ENCODE measurements around the gene DAB2IP. TPM values are rescaled to one million over a fixed set of nuclear protein-coding genes. Genes with fewer than 3 reads are reported as not detected.

The DAB2IP gene
- total RNA-seq, 4 donors from 2014 or later, result 19.2 to 45.4 (median 34.8) TPM

- ATAC-seq (ENCODE audit: low FRiP score) (no peak), DNase-seq (ENCODE audit: low spot score) (no peak)
- no peak for TF ChIP-seq CTCF (IDR thresholded peaks at IDR 0.05)
Observed at GRCh38 chr9:121694001-121694400, 42.6 kb downstream of the DAB2IP start.

GRCh38 chr9:121694600-121694999 is 43.2 kb downstream of the DAB2IP start:
- TF ChIP-seq CTCF (IDR thresholded peaks at IDR 0.05), result no peak
- ATAC-seq (ENCODE audit: low FRiP score), result no peak
- DNase-seq (ENCODE audit: low spot score), result no peak

- ATAC-seq (ENCODE audit: low FRiP score) (no peak), DNase-seq (ENCODE audit: low spot score) (no peak)
- no peak for TF ChIP-seq CTCF (IDR thresholded peaks at IDR 0.05)
Observed at GRCh38 chr9:121696930-121697329, 45.5 kb downstream of the DAB2IP start.

- ATAC-seq (ENCODE audit: low FRiP score) (peak; percentile 45), DNase-seq (ENCODE audit: low spot score) (no peak)
- TF ChIP-seq CTCF (IDR thresholded peaks at IDR 0.05), result no peak
Observed at GRCh38 chr9:121698627-121699570, 47.5 kb downstream of the DAB2IP start.

- no peak for DNase-seq (ENCODE audit: low spot score)
- no peak for TF ChIP-seq CTCF (IDR thresholded peaks at IDR 0.05)
- ATAC-seq (ENCODE audit: low FRiP score), result peak; percentile 13
Observed at GRCh38 chr9:121699571-121700164, 48.2 kb downstream of the DAB2IP start.

- no peak for TF ChIP-seq CTCF (IDR thresholded peaks at IDR 0.05)
- DNase-seq (ENCODE audit: low spot score) (no peak), ATAC-seq (ENCODE audit: low FRiP score) (peak; percentile 67)
Observed at GRCh38 chr9:121700165-121700831, 48.9 kb downstream of the DAB2IP start.

All from omental fat pad (tissue), 4 donors.